ENCODE results near the gene CTNNA2. TPM values are rescaled to one million over a fixed set of nuclear protein-coding genes. Genes with fewer than 3 reads are reported as not detected.

Gene CTNNA2
- total RNA-seq, 1 donor from 2014 or later = 2.9 TPM

DNA sequence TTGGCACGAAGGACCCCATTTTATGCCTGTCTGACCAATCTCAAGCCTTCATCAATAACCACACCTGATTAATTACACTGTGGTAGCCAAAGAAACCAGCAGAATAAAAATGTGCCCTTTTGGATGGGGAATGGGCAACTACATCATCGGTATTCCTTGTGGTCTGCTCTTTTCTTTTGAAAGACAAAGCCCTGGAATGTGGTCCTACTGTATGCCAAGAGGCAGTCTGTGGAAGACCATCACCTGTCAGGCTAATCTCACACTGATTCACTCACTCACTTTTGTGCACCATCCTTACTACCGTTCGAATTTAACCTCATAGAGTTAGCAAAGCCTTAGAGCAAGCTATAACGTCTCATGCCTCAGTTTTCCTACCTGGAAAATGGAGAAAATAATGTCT, 1066.9 kb downstream of the CTNNA2 start:
- DNase-seq (ENCODE audit: low read depth, low spot score) = no peak
- H3K27ac Mint-ChIP-seq (ENCODE audit: unreplicated experiment) = no peak overlapping the region

DNA sequence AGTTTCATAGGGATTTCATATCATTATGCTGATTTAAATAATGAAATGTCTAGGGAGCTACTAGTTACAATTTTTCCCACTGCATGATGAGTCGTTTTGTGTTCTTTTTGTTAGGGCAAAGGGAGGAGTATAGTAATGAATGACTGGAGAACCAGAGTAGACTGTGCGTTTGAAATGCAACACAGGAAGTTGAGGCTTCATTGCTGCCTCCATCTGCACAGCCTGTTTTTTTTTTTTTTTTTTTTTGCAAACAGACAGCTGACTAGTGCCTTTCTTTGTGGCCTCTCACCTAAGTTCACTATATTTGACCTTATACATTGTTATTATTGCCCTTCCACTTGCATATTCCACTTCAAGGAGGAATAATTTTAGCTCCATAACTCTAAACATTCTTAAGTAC, 1078.4 kb downstream of the CTNNA2 start:
- Mint-ChIP-seq H3K27ac (ENCODE audit: unreplicated experiment) (no peak overlapping the region), H3K36me3 (ENCODE audit: low read depth) (no peaks in the 10 kb centered on the region), H3K4me1 (no peaks in the 10 kb centered on the region), H3K27me3 (ENCODE audit: low read depth) (no peaks in the 10 kb centered on the region), H3K4me3 (no peak overlapping the region), H3K9me3 (no peaks in the 10 kb centered on the region)
- TF ChIP-seq, protein P1, sequence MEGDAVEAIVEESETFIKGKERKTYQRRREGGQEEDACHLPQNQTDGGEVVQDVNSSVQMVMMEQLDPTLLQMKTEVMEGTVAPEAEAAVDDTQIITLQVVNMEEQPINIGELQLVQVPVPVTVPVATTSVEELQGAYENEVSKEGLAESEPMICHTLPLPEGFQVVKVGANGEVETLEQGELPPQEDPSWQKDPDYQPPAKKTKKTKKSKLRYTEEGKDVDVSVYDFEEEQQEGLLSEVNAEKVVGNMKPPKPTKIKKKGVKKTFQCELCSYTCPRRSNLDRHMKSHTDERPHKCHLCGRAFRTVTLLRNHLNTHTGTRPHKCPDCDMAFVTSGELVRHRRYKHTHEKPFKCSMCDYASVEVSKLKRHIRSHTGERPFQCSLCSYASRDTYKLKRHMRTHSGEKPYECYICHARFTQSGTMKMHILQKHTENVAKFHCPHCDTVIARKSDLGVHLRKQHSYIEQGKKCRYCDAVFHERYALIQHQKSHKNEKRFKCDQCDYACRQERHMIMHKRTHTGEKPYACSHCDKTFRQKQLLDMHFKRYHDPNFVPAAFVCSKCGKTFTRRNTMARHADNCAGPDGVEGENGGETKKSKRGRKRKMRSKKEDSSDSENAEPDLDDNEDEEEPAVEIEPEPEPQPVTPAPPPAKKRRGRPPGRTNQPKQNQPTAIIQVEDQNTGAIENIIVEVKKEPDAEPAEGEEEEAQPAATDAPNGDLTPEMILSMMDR (conservative IDR thresholded peaks at IDR 0.05) = no peak
- DNase-seq (ENCODE audit: low read depth, low spot score) = no peak

More for the DNA sequence above, 1066.9 kb downstream of the CTNNA2 start:
- Mint-ChIP-seq H3K27me3 (ENCODE audit: low read depth) (peaks cover 2% of the 10 kb centered on the region), H3K9me3 (no peaks in the 10 kb centered on the region), H3K4me1 (no peaks in the 10 kb centered on the region), H3K36me3 (ENCODE audit: low read depth) (no peaks in the 10 kb centered on the region), H3K4me3 (no peak overlapping the region)
- TF ChIP-seq, protein P1 (conservative IDR thresholded peaks at IDR 0.05) = no peak

DNA sequence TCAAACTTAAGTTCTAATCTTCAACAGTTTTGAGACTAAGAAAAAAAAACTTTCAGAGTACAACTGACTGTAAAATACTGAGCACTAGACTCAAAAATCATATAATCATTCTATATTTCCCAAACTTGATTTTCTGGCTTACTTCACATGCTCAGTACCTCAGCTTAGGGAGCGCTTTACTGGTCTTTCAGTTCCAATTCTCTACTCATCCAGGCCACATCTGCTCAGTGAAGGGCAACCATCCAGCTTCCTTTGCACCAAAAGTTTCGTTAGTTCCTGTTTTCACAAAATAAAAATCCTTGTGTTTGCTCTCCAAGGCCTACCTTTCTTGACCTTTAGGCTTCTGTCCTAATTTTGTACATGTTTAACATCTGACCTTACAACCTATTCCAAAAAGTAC, 1079.3 kb downstream of the CTNNA2 start:
- no peak overlapping the region for H3K27ac Mint-ChIP-seq (ENCODE audit: unreplicated experiment)
- H3K36me3 Mint-ChIP-seq (ENCODE audit: low read depth) = no peaks in the 10 kb centered on the region
- H3K4me3 Mint-ChIP-seq = no peak overlapping the region
- H3K9me3 Mint-ChIP-seq = peaks cover 5% of the 10 kb centered on the region
- H3K27me3 Mint-ChIP-seq (ENCODE audit: low read depth) = no peaks in the 10 kb centered on the region
- no peak for DNase-seq (ENCODE audit: low read depth, low spot score)
- TF ChIP-seq, protein P1 (conservative IDR thresholded peaks at IDR 0.05) = no peak
- no peaks in the 10 kb centered on the region for H3K4me1 Mint-ChIP-seq

DNA sequence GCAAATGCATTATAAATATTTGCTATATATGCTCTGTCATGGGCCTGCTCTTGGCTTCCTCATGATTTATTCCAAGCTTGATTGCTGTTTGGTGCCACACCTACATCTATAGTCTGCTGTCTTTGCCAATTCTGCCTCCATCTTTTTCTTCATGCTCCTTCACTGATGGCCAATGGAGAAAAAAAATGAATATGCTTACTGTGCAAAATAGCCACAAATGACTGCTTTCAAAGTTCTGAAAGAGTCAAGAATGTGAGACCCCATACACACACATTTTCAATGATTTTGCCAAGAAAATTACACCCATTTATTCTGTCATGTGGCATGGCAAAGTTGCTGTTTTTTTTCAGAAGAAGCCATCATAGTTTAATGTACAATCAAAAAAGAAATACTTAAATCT, 1097.3 kb downstream of the CTNNA2 start:
- H3K36me3 Mint-ChIP-seq (ENCODE audit: low read depth) = no peaks in the 10 kb centered on the region

DNA sequence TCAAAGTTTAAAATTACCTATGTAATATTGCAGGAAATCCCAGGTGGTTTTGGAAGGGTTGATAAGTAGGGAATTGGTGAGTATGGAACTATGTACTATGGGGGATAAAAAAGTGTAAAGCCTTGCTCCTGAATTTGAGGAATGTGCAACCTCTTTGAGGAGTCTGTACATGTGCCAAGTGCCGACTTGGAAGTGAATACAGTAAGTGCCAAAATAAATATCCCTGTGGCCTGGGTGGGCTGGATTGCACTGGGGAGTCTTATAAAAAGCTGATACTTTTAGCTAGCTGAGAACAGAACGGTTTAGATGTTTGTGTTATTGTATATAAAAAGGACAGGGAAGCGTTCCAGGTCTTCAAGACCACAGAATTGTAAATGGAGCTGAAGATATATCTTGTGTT, 1108.8 kb downstream of the CTNNA2 start:
- no peaks in the 10 kb centered on the region for H3K36me3 Mint-ChIP-seq (ENCODE audit: low read depth)
- H3K4me1 Mint-ChIP-seq = peaks cover 9% of the 10 kb centered on the region
- TF ChIP-seq, protein P1 (conservative IDR thresholded peaks at IDR 0.05) = no peak
- H3K27ac Mint-ChIP-seq (ENCODE audit: unreplicated experiment) = no peak overlapping the region
- no peak overlapping the region for H3K4me3 Mint-ChIP-seq
- peaks cover 6% of the 10 kb centered on the region for H3K9me3 Mint-ChIP-seq
- no peak for DNase-seq (ENCODE audit: low read depth, low spot score)
- H3K27me3 Mint-ChIP-seq (ENCODE audit: low read depth) = no peaks in the 10 kb centered on the region

More for the DNA sequence above, 1097.3 kb downstream of the CTNNA2 start:
- no peak for DNase-seq (ENCODE audit: low read depth, low spot score)
- Mint-ChIP-seq H3K4me3 (no peak overlapping the region), H3K9me3 (no peaks in the 10 kb centered on the region), H3K27me3 (ENCODE audit: low read depth) (no peaks in the 10 kb centered on the region), H3K4me1 (peaks cover 6% of the 10 kb centered on the region), H3K27ac (ENCODE audit: unreplicated experiment) (no peak overlapping the region)
- TF ChIP-seq, protein P1 (conservative IDR thresholded peaks at IDR 0.05) = no peak

DNA sequence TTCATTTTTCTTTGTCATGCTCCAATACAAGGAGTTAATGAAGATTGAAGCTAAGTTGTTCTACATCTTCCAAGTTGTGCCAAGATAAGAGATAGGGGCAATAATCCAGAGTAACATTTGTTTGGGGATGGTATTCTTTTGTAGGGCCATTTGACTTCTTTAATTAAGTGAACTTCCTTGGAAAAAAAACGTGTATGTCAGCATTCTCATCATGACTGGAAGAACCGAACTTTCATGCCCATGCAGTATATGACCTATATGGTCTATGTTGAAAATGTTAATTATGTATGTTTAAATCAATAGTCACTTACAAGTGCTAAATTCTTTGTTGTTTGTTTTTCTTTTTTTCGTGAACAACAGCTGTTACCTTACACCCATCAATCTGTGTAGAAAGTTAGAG, 1111.2 kb downstream of the CTNNA2 start:
- H3K27me3 Mint-ChIP-seq (ENCODE audit: low read depth) = no peaks in the 10 kb centered on the region
- H3K4me3 Mint-ChIP-seq = no peak overlapping the region
- H3K9me3 Mint-ChIP-seq = peaks cover 11% of the 10 kb centered on the region
- TF ChIP-seq, protein P1 (conservative IDR thresholded peaks at IDR 0.05) = no peak
- DNase-seq (ENCODE audit: low read depth, low spot score) = no peak
- peaks cover 6% of the 10 kb centered on the region for H3K4me1 Mint-ChIP-seq
- H3K27ac Mint-ChIP-seq (ENCODE audit: unreplicated experiment) = no peak overlapping the region
- H3K36me3 Mint-ChIP-seq (ENCODE audit: low read depth) = no peaks in the 10 kb centered on the region
